Measurements from ENCODE around the gene MPV17L2. TPM values are rescaled to one million over a fixed set of nuclear protein-coding genes. Genes with fewer than 3 reads are reported as not detected.

Gene MPV17L2
- total and polyA plus RNA-seq, 2 experiments from 2014 or later: 38.2 to 51.7 TPM

GRCh38 chr19:18153556-18154134 lies 39.4 kb upstream of the MPV17L2 start:
- H3K27me3 ChIP-seq: no peaks in the 10 kb centered on the region
- no peak for TF ChIP-seq CTCF (IDR thresholded peaks at IDR 0.05; ENCODE audit: low read depth, low read length)
- H3K9me3 ChIP-seq (ENCODE audit: low read depth): no peaks in the 10 kb centered on the region
- no peaks in the 10 kb centered on the region for H3K36me3 ChIP-seq
- peak overlapping the region; percentile 96 for H3K4me3 ChIP-seq
- H3K4me1 ChIP-seq (ENCODE audit: low read depth): no peaks in the 10 kb centered on the region
- no peak for DNase-seq (ENCODE audit: low read depth in 1 of 2, low spot score in 1 of 2)
- peak overlapping the region; percentile 55 for H3K27ac ChIP-seq

- DNase-seq (ENCODE audit: low read depth in 1 of 2, low spot score in 1 of 2): no peak
- H3K36me3 ChIP-seq: no peaks in the 10 kb centered on the region
- no peak overlapping the region for H3K27ac ChIP-seq
- H3K27me3 ChIP-seq: no peaks in the 10 kb centered on the region
- H3K4me1 ChIP-seq (ENCODE audit: low read depth): no peaks in the 10 kb centered on the region
- no peak for TF ChIP-seq CTCF (IDR thresholded peaks at IDR 0.05; ENCODE audit: low read depth, low read length)
- no peak overlapping the region for H3K4me3 ChIP-seq
- no peaks in the 10 kb centered on the region for H3K9me3 ChIP-seq (ENCODE audit: low read depth)
Measured at GRCh38 chr19:18155095-18156087, 37.6 kb upstream of the MPV17L2 start.

- Histone ChIP-seq H3K9me3 (ENCODE audit: low read depth) (no peaks in the 10 kb centered on the region), H3K27ac (no peak overlapping the region), H3K36me3 (no peaks in the 10 kb centered on the region), H3K4me1 (ENCODE audit: low read depth) (no peaks in the 10 kb centered on the region), H3K4me3 (no peak overlapping the region), H3K27me3 (no peaks in the 10 kb centered on the region)
- TF ChIP-seq CTCF (IDR thresholded peaks at IDR 0.05; ENCODE audit: low read depth, low read length): no peak
- no peak for DNase-seq (ENCODE audit: low read depth in 1 of 2, low spot score in 1 of 2)
Measured at GRCh38 chr19:18156268-18156667, 36.8 kb upstream of the MPV17L2 start.

GRCh38 chr19:18156841-18157464 lies 36.1 kb upstream of the MPV17L2 start:
- peaks cover 3% of the 10 kb centered on the region for H3K36me3 ChIP-seq
- H3K4me3 ChIP-seq: no peak overlapping the region
- no peaks in the 10 kb centered on the region for H3K4me1 ChIP-seq (ENCODE audit: low read depth)
- peak; percentile 62 to 96 for DNase-seq (ENCODE audit: low read depth in 1 of 2, low spot score in 1 of 2)
- no peak for TF ChIP-seq CTCF (IDR thresholded peaks at IDR 0.05; ENCODE audit: low read depth, low read length)
- peak overlapping the region; percentile 35 for H3K27ac ChIP-seq
- no peaks in the 10 kb centered on the region for H3K27me3 ChIP-seq
- H3K9me3 ChIP-seq (ENCODE audit: low read depth): no peaks in the 10 kb centered on the region

GRCh38 chr19:18157465-18158063 lies 35.5 kb upstream of the MPV17L2 start:
- no peak for TF ChIP-seq CTCF (IDR thresholded peaks at IDR 0.05; ENCODE audit: low read depth, low read length)
- no peaks in the 10 kb centered on the region for H3K4me1 ChIP-seq (ENCODE audit: low read depth)
- DNase-seq (ENCODE audit: low read depth in 1 of 2, low spot score in 1 of 2): no peak

More at GRCh38 chr19:18157465-18158063, 35.5 kb upstream of the MPV17L2 start:
- Histone ChIP-seq H3K27me3 (no peaks in the 10 kb centered on the region), H3K4me3 (no peak overlapping the region), H3K27ac (no peak overlapping the region), H3K9me3 (ENCODE audit: low read depth) (no peaks in the 10 kb centered on the region), H3K36me3 (peaks cover 5% of the 10 kb centered on the region)
